Epithelial cell of proximal tubule (primary cell): ENCODE measurements around the gene BMPR1A. TPM values are rescaled to one million over a fixed set of nuclear protein-coding genes. Genes with fewer than 3 reads are reported as not detected.
"Not testable (repeated sequence)": the region's sequence is repeated elsewhere in the genome, so short reads cannot be mapped to it uniquely, and the experiment has no call there.

Experiments used
- DNase-seq: peaks from one replicate; pipeline ENCODE4 v3.0.0-alpha.2; 2011; ENCODE audit warnings: low read depth
- H3K4me3 ChIP-seq: 2 replicates; pipeline ENCODE4 v1.5.1; 2011; ENCODE audit warnings: low read depth, mild to moderate bottlenecking, low read length
- CTCF ChIP-seq: conservative IDR thresholded peaks from 2 replicates; pipeline ENCODE4 v1.5.1; 2012; ENCODE audit warnings: low read depth, mild to moderate bottlenecking, low read length
- total RNA-seq: library from RNA; depleted of rRNA; stranded (reverse); fragments of >200 nt; gene quantifications from 2 replicates; pipeline ENCODE4 v1.2.3, GENCODE V29; 2015

BMPR1A gene
- total RNA-seq, 1 donor from 2014 or later, result 15.5 TPM

- no peak for DNase-seq
- no peak overlapping the region for H3K4me3 ChIP-seq
- TF ChIP-seq CTCF, result no peak
Observed at GRCh38 chr10:86914734-86915133, 158.3 kb downstream of the BMPR1A start.

DNA sequence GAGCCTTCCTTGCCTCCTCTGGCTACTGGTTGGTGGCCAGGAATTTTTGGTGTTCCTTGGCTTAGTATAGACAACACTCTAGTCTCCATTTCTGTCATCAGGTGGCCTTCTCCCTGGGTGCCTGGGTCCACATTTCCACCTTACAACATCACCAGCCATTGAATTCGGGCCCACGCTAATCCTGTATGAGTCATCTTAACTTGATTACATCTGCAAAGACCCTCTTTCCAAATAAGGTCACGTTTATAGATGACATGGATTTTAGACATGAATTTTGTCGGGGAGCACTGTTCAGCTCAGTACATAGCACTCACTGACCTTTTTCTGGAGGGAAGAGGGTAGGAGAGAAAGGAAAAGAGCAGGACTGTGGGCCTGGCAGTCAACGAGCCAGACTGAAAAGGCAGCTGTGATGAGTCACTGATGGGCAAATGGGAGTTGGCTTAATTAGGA is 161.6 kb downstream of the BMPR1A start:
- no peak overlapping the region for H3K4me3 ChIP-seq
- no peak for TF ChIP-seq CTCF
- DNase-seq, result no peak

GRCh38 chr10:86922553-86922961 is 166.1 kb downstream of the BMPR1A start:
- H3K4me3 ChIP-seq, result no peak overlapping the region
- TF ChIP-seq CTCF, result no peak
- DNase-seq, result no peak

- no peak for DNase-seq
- TF ChIP-seq CTCF, result no peak
- no peak overlapping the region for H3K4me3 ChIP-seq
Observed at GRCh38 chr10:86929468-86930380, 173.3 kb downstream of the BMPR1A start.

GRCh38 chr10:86931872-86932271 is 175.5 kb downstream of the BMPR1A start:
- no peak overlapping the region for H3K4me3 ChIP-seq
- no peak for TF ChIP-seq CTCF
- no peak for DNase-seq

GRCh38 chr10:86932674-86933073 is 176.3 kb downstream of the BMPR1A start:
- no peak overlapping the region for H3K4me3 ChIP-seq
- DNase-seq, result no peak
- TF ChIP-seq CTCF, result no peak

DNA sequence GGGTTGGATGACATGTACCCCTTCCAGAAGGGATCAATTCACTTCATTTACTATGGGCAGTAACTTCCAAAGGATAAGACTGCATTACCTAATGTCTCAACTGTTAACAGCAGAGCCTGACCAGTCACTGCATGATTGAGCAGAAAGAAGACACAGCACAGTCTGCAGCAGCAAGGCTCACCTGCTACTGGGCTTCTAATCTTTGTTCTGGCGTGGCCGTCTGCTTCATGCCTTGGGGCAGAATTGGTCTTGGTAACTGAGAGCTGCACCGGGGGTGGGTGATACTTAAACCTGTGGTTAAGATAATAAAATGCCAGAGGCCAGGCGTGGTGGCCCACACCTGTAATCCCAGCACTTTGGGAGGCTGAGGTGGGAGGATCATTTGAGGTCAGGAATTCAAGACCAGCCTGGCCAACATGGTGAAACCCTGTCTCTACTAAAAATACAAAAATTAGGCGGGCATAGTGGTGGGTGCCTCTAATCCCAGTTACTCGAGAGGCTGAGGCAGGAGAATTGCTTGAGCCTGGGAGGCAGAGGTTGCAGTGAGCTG is 177.8 kb downstream of the BMPR1A start:
- not testable (repeated sequence) for H3K4me3 ChIP-seq, DNase-seq
